ENCODE data around the gene CTF1.

The CTF1 gene

DNA sequence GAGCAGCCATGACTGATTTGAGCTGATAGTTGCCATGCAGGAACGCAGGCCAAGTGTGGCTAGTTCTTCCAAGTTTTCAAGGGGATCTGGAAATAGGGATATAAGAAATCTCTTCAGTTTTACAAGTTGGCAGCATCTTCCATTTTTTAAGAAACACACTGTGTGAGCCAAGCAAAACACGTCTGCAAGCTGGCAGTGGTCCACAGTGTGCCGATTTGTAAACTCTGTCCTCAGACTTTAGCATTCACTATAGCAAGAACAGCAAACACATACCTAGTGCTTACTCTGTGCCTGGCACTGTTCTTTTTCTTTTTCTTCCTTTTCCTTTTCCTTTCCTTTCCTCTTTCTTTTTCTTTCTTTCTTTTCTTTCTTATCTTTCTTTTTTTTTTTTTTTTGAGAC, 55.3 kb downstream of the CTF1 start:
- H3F3A ChIP-seq (ENCODE audit: control insufficient read depth, insufficient read depth), result peaks cover 15% of the 10 kb centered on the region
- H3K27me3 ChIP-seq (ENCODE audit: control insufficient read depth, low read length), result no peaks in the 10 kb centered on the region
- no peak overlapping the region for H3K4me2 ChIP-seq (ENCODE audit: low read length)
- no peak overlapping the region for H3K4me3 ChIP-seq (ENCODE audit: low read length)
- TF ChIP-seq EZH2phosphoT487 (IDR thresholded peaks at IDR 0.05; ENCODE audit: borderline replicate concordance, low read length), result no peak
- TF ChIP-seq, protein P1, sequence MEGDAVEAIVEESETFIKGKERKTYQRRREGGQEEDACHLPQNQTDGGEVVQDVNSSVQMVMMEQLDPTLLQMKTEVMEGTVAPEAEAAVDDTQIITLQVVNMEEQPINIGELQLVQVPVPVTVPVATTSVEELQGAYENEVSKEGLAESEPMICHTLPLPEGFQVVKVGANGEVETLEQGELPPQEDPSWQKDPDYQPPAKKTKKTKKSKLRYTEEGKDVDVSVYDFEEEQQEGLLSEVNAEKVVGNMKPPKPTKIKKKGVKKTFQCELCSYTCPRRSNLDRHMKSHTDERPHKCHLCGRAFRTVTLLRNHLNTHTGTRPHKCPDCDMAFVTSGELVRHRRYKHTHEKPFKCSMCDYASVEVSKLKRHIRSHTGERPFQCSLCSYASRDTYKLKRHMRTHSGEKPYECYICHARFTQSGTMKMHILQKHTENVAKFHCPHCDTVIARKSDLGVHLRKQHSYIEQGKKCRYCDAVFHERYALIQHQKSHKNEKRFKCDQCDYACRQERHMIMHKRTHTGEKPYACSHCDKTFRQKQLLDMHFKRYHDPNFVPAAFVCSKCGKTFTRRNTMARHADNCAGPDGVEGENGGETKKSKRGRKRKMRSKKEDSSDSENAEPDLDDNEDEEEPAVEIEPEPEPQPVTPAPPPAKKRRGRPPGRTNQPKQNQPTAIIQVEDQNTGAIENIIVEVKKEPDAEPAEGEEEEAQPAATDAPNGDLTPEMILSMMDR (IDR thresholded peaks at IDR 0.05; ENCODE audit: low read depth, low read length, poor library complexity, severe bottlenecking), result no peak
- H4K20me1 ChIP-seq (ENCODE audit: control insufficient read depth, insufficient read depth, low read depth, low read length), result no peaks in the 10 kb centered on the region
- peaks cover 39% of the 10 kb centered on the region for H3K4me1 ChIP-seq (ENCODE audit: control insufficient read depth, low read length)
- peaks cover 12% of the 10 kb centered on the region for H3K79me2 ChIP-seq (ENCODE audit: control insufficient read depth, low read length)
- H3K27ac ChIP-seq (ENCODE audit: low read depth, low read length), result no peak overlapping the region
- H3K9me2 ChIP-seq (replicated peaks; ENCODE audit: control insufficient read depth, low read length), result no peaks in the 10 kb centered on the region
- H3K9me3 ChIP-seq (ENCODE audit: control insufficient read depth, insufficient read depth, low read length), result no peaks in the 10 kb centered on the region
- H3K36me3 ChIP-seq (ENCODE audit: control insufficient read depth, low read length), result peaks cover 9% of the 10 kb centered on the region; the same call in 1 of the 2 replicates

DNA sequence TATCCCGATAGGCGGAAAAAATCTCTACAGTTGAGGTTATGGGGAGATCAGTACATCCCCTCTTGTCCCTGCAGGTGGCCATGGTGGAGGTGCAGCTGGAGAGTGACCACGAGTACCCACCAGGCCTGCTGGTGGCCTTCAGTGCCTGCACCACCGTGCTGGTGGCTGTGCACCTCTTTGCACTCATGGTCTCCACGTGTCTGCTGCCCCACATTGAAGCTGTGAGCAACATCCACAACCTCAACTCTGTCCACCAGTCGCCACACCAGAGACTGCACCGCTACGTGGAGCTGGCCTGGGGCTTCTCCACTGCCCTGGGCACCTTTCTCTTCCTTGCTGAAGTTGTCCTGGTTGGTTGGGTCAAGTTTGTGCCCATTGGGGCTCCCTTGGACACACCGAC, 56.7 kb downstream of the CTF1 start:
- H3F3A ChIP-seq (ENCODE audit: control insufficient read depth, insufficient read depth), result peaks cover 15% of the 10 kb centered on the region
- peaks cover 40% of the 10 kb centered on the region for H3K4me1 ChIP-seq (ENCODE audit: control insufficient read depth, low read length)

More for the DNA sequence above, 56.7 kb downstream of the CTF1 start:
- Histone ChIP-seq H4K20me1 (ENCODE audit: control insufficient read depth, insufficient read depth, low read depth, low read length) (no peaks in the 10 kb centered on the region), H3K4me3 (ENCODE audit: low read length) (no peak overlapping the region), H3K79me2 (ENCODE audit: control insufficient read depth, low read length) (peaks cover 13% of the 10 kb centered on the region), H3K4me2 (ENCODE audit: low read length) (0 out of 2 replicates have a peak overlapping the region, but pooled peaks have one; percentile 35), H3K9me2 (replicated peaks; ENCODE audit: control insufficient read depth, low read length) (no peaks in the 10 kb centered on the region), H3K27ac (ENCODE audit: low read depth, low read length) (no peak overlapping the region), H3K27me3 (ENCODE audit: control insufficient read depth, low read length) (no peaks in the 10 kb centered on the region), H3K9me3 (ENCODE audit: control insufficient read depth, insufficient read depth, low read length) (no peaks in the 10 kb centered on the region), H3K36me3 (ENCODE audit: control insufficient read depth, low read length) (0 out of 2 replicates have a peak, but pooled peaks cover 5% of the 10 kb centered on the region)
- TF ChIP-seq EZH2phosphoT487 (IDR thresholded peaks at IDR 0.05; ENCODE audit: borderline replicate concordance, low read length), result no peak
- TF ChIP-seq, protein P1 (IDR thresholded peaks at IDR 0.05; ENCODE audit: low read depth, low read length, poor library complexity, severe bottlenecking), result no peak

All from DOHH2 (cell line).